ENCODE data around the gene FABP2.

DNA sequence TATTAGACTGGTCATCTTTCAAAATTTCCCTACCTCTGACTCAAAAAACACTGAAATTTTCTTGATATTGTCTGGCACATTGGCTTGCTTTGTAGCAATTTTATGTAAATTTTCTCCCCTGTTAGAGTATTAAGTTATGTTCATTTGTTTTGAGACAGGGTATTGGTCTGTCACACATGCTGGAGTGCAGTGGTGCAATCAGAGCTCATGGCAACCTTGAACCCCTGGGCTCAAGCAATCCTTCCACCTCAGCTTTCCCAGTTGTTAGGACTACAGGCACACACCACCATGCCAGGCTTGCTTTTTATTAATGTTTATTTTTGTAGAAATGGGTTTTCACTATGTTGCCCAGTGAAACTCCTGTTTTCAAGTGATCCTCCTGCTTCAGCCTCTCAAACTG lies 17.5 kb downstream of the FABP2 start:
- TF ChIP-seq CTCF (IDR thresholded peaks at IDR 0.05) (no peak), EZH2 (IDR thresholded peaks at IDR 0.05) (no peak)

Data from neural progenitor cell (in vitro differentiated cells).